CD4-positive, alpha-beta T cell treated with Interleukin-21 for 1 hour (primary cell): ENCODE results near the gene DPYSL4.

Experiments used
- DNase-seq: peaks from one replicate; pipeline ENCODE4 v3.0.0-alpha.2; 2020

The DPYSL4 gene

DNA sequence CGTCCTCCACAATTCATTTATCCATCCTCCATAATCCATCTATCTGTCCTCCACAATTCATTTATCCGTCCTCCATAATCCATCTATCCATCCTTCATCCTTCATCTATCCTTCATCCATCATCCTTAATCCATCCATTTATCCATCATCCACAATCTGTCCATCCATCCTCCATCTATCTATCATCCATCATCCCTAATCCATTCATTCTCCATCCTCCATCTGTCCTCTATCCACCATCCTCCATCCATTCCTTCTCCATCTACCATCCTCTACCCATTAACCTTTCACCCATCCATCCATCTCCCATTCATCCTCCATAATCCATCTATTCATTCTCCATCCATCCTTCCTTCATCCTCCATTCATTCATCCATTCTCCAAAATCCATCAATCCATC lies 36.0 kb upstream of the DPYSL4 start:
- no peak for DNase-seq

DNA sequence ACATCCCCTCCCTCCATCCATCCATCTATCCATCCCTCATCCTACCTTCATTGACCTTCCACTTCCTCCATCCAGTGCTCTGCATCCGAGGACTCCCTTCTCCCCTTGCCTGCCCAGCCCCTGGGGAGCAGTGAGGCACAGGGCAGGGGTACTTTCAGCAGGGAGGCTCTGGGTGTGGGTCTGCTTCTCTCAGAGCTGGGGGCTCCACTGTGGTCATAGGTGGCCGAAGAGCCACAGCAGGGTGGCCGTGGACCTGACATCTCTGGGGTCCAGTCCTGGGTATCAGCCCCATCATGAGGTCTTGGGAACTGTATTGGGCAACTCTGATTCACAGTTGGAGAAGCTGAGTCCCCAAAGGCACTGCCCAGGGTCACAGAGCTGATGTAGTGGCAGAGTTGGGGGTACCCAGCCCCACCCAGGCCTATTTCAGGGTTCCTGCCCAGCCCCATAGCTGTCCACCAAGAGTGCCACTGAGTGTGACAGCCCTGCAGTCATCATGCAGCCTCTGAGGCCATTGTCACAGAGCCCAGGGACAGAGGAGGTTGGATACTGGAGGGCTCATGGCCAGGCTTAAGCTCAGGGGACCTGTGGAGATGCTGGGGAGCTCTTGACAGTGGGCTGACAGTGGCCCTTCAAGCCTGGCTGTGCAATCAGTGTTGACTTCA lies 35.3 kb upstream of the DPYSL4 start:
- no peak for DNase-seq

DNA sequence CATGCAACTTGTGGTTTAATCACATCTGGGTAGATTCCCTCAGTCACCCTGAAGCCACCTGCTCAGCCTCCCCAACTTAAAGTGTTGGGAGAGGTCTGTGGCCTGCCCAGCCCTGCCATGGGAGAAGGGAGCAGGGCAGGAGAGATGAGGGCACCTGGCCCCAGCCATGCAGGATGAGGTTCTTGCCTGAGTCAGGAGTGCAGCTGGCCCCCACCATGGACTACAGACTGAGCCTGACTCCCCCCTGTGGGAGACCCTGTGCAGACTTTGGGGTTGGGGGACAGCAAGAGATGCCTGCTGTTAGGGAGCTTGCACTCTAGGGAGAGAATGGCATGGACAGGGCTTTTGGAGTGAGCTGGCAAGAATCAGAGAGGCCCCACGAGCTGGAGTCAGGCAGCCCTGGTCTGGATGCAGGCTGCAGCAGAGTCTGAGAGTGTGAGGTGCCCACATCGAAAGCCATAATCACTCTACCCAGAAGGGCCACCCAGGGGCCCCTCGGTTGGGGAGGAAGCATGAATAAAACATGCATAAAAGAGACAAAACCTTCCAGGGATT lies 34.7 kb upstream of the DPYSL4 start:
- no peak for DNase-seq

DNA sequence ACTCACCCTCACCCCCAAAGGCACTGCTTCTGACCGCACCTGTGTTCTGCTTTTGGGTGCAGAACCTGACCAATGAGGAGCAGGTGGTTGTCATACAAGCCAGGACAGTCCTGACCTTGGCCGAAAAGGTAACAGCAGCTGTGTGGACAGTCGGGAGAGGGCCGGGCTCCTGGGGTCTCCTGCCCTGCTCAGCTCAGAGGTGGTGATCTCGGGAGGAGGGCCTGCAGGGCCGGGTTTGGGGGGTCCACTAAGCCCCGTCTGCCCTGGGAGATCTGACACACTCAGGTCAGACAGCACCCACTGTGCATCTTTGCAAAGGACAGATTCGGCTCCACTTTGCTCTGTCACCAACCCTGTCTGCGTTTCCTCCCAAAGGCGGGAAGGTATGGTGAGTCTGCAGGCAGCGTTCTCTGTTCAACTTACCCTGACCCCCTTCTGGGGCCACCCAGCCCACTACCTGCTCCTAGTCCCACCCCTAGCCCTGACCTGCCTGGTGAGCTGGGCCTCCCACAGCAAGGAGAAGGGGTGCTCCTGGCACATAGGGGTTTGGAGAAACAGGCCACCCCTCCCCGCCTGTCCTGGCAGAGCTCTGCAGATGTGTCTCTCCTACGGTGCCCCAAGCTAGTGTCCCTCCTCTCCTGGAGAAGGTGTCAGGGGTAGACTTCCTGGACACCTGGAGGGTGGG lies 33.7 kb upstream of the DPYSL4 start:
- DNase-seq: no peak

DNA sequence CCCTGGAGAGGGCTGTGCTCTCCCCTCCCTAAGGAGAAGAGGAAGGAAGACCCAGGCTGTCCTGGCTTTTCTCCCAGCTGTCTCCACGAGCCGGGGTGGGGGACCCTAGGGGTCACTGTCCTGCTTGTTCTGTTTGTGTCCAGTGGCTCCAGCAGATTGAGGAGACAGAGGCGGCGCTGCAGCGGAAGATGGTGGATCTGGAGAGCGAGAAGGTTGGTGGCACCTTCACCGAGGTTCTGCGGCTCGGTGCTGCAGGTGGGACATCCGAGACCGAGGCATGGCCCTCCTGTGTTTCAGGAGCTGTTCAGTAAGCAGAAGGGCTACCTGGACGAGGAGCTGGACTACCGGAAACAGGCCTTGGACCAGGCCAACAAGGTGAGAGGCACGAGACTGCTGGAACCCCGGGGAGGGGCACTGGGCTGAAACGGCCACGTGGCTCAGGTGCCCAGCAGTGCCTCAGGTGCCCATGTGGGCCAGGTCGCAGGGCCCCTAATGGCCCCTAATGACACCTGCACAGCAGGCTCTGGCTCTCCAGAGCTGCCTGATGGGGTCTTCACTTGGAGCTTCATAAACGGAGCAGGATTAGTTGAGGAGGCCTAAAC lies 33.0 kb upstream of the DPYSL4 start:
- DNase-seq: no peak

DNA sequence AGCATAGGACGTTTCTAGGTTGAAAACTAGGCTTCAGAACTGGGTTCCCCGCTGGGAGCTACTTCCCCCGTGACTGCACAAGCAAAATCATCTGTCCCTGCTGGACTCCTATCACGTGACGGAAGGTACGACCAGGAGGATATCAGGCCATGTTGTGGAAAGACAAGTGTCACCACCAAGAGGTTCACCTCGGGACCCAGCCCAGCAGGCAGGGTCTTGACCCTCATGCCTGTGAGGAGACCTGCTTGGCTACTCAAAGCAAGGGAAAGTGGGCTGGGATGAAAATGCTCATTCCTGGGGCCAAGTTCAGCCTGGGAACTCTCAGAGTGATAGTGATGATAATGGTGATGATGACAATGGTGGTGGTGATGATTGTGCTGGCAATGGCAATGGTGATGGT lies 32.3 kb upstream of the DPYSL4 start:
- no peak for DNase-seq

DNA sequence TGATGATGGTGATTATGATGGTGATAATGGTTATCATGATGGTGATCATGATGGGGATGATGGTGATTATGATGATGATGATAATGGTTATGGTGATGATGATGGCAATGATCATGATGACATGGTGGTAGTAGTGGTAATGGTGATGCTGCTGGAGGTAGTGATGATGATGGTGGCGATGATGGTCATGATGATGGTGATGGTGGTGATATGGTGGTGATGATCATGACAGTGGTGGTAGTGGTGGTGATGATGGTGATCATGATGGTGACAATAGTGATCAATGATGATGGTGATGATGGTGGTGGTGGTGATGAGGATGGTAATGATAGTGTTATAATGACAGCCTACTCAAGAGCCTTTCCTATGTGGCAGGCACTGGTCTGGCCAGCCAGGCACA lies 31.8 kb upstream of the DPYSL4 start:
- DNase-seq: no peak

DNA sequence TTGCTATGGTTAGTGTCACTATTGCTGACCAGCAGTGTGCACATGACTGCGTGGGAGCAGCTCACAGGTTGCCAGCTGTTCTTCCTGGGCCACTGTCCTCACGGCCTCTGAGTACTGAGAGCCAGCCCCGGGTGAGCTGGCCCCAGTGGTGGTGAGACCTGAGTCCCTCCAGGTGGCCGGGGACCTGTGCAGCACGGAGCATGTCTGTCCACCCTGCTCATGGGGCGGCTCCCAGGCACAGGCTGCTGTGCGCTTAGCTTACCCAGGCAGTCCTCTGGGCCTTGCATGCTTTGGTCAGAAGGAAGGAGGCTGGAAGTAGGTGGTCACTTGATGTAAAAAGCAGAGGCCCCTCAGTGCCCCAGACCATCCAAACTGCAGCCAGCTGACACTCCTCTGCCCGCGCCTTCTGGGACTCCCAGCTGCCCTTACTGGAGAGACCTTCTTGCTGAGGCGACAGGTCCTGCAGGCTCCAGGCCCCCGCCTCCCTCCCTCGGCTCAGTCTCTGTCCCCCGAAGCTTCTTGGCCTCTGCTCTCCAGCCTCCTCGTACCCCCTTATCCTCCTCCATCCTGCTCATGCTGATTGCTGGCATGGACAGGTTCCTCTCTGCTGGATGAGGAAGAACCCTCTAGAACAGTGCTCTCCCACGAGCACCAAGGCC lies 30.9 kb upstream of the DPYSL4 start:
- DNase-seq: no peak

DNA sequence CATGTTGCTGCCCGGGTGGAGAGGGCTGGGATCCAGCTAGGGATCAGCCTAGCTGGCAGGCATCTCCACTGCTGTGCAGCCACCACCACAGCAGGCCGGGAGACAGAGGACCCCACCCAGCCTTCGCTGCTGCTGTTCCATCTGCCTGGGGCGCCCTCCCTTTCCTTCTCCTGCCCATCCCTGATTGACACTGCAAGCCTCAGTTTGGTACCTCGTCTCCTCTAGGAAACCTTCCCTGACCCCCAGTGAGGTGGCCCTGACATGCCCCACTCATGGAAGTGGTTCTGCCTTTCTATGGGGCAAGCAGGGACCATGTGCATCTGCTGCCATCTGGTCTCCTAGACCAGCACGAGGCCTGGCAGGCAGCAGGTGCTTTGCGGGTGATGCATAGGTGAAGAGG lies 30.4 kb upstream of the DPYSL4 start:
- DNase-seq: no peak

DNA sequence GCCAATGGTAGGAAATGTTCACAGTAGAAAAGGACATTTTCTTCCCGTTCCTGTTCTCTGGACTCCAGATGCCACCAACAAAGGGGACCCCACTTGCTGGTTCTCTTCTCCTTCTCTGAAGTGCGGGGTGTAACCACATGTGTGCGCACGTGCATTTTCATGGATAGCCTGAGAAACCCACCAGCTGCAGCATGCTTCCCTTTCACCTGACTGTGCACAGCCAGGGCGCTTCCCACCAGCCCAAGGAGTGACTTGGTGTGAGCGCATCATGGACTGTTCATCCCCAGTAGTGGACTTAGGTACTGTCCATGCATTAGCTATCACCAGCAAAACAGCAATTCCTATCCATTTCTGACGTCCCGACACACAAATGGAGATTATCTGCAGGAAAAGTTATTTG lies 29.6 kb upstream of the DPYSL4 start:
- no peak for DNase-seq

DNA sequence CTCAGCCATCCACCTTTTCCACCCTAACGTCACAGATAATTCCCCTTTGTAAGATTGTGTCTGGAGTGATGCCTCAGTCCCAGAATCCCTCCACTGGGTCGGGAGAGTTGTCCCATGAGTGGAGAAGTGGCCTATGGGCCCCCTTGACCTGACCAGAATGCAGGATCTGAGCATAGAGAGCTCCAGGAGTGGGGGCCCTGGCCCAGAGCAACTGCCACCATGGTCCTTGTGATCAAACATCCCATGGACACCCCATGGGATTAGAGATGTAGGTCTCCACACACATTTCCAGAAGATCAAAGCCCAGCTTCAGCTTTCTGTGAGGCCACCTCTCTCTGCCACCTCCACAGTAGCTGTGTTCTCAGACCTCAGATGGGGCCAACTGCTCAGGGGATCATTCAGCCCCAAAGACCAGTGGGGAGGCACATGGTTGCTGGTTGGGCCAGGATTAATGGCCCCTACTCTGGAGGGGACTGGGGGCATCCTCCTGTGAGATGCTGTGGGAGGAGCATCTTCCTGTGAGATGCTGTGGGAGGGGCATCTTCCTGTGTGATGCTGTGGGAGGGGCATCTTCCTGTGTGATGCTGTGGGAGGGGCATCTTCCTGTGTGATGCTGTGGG lies 28.5 kb upstream of the DPYSL4 start:
- peak; percentile 70 for DNase-seq

DNA sequence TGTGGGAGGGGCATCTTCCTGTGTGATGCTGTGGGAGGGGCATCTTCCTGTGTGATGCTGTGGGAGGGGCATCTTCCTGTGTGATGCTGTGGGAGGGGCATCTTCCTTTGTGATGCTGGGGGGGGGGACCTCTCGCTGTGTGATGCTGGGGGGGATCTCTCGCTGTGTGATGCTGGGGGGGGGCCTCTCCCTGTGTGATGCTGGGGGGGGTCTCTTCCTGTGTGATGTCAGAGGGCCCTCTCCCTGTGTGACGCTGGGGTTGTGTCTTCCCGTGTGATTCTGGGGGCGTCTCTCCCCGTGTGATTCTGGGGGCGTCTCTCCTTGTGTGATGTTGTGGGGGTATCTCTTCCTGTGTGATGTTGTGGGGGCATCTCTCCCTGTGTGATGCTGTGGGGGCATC lies 27.9 kb upstream of the DPYSL4 start:
- DNase-seq: peak; percentile 81

DNA sequence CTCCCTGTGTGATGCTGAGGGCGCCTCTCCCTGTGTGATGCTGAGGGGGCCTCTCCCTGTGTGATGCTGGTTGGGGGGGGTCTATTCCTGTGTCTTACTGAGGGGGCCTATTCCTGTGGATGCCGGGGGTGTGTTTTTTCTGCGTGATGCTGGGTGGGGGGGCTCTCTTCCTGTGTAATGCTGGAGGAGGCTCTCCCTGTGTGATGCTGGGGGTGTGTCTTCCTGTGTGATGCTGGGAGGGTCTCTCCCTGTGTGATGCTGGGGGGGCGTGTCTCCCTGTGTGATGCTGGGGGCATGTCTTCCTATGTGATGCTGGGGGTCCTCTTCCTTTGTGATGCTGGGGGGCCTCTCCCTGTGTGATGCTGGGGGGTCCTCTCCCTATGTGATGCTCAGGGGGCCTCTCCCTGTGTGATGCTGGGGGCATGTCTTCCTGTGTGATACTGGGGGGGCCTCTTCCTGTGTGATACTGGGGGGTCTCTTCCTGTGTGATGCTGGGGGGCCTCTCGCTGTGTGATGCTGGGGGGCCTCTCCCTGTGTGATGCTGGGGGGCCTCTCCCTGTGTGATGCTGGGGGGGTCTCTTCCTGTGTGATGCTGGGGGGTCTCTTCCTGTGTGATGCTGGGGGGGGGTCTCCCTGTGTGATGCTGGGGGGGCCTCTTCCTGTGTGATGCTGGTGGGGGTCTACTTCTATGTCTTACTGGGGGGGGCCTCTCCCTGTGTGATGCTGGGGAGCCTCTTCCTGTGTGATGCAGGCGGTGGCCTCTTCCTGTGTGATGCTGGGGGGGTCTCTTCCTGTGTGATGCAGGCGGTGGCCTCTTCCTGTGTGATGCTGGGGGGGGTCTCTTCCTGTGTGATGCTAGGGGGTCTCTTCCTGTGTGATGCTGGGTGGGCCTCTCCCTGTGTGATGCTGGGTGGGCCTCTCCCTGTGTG lies 27.2 kb upstream of the DPYSL4 start:
- peak; percentile 83 for DNase-seq

DNA sequence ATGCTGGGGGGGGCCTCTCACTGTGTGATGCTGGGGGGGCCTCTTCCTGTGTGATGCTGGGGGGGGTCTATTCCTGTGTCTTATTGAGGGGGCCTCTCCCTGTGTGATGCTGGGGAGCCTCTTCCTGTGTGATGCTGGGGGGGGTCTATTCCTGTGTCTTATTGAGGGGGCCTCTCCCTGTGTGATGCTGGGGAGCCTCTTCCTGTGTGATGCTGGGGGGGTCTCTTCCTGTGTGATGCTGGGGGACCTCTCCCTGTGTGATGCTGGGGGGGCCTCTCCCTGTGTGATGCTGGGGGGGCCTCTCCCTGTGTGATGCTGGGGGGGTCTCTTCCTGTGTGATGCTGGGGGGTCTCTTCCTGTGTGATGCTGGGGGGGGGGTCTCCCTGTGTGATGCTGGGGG lies 26.5 kb upstream of the DPYSL4 start:
- DNase-seq: peak; percentile 65

DNA sequence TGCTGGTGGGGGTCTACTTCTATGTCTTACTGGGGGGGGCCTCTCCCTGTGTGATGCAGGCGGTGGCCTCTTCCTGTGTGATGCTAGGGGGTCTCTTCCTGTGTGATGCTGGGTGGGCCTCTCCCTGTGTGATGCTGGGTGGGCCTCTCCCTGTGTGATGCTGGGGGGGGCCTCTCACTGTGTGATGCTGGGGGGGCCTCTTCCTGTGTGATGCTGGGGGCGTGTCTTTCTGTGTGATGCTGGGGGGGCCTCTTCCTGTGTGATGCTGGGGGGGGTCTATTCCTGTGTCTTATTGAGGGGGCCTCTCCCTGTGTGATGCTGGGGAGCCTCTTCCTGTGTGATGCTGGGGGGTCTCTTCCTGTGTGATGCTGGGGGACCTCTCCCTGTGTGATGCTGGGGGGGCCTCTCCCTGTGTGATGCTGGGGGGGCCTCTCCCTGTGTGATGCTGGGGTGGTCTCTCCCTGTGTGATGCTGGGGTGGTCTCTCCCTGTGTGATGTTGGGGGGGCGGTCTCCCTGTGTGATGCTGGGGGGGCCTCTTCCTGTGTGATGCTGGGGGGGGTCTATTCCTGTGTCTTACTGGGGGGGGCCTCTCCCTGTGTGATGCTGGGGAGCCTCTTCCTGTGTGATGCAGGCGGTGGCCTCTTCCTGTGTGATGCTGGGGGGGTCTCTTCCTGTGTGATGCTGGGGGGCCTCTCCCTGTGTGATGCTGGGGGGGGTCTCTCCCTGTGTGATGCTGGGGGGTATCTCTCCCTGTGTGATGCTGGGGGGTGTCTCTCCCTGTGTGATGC lies 25.7 kb upstream of the DPYSL4 start:
- peak; percentile 78 for DNase-seq

DNA sequence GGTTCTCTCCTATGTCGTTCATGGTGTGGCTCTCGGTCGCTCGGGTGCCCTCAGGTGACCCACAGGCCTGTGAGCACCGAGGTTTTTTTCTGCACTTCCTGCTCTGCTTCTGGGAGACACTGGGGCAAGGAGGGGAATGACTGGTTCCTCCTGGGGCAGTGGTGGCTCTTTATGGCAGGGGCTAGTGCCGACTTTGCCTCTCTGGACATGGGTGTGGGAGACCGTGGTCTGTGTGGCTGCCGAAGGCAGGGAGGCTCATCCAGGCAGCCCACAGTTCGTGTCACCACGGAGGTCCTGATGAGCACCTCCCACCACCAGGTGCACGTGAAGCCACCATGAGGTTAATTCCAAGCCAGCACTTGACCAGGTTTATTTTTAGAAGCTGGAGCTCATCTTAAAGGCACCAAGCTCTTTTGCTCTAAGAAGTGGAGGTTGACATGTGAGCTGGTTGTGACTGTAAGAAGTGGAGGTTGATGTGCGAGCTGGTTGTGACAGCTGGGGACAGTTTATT lies 24.7 kb upstream of the DPYSL4 start:
- DNase-seq: peak; percentile 65

DNA sequence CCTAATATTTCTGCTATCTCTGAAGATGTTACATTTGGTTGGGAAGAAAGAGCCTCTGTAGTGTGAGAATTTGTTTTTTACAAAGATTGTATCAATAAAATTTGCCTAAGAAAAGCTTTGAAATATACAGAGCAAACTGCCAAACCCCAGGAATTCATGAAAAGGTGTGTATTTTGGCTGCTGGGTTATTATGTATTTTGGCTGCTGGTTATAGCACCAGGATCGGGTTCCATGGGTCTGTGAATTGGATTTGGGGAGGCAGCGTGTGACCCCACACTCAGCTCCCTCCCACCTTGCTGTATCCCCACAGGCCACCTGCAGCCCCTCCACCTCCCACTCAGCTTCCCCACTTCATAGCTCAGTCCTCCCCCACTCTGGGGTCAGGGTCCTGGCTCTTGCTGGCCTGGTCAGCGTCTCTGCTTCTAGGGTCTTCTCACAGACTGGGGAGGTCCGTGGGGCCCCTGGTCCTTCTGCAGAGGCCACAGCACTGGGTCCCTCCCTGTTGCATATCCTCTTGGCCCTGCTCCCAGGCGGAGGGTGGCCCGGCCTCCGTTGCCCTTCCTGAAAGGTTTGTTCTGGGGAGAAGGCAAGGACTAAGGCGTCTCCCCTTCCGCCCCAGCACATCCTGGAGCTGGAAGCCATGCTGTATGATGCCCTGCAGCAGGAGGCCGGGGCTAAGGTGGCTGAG lies 24.0 kb upstream of the DPYSL4 start:
- no peak for DNase-seq

DNA sequence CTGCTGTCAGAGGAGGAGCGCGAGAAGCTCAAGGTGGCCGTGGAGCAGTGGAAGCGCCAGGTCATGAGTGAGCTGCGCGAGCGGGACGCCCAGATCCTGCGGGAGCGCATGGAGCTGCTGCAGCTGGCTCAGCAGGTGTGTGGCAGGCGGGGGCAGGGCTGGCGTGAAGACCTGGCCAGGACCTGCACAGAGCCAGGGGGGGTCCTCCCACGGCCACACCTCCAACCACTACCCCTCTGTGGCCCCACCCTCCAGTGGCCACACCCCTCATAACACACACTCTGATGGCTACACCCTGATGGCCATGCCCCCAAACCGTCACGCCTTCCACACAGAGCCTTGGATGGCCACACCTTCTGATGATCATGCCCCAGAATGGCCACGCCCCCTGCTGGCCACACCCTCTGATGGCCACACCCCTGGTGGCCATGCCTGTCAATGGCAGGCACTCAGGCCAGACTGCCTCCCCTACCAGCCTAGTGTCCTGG lies 23.4 kb upstream of the DPYSL4 start:
- DNase-seq: peak; percentile 72

DNA sequence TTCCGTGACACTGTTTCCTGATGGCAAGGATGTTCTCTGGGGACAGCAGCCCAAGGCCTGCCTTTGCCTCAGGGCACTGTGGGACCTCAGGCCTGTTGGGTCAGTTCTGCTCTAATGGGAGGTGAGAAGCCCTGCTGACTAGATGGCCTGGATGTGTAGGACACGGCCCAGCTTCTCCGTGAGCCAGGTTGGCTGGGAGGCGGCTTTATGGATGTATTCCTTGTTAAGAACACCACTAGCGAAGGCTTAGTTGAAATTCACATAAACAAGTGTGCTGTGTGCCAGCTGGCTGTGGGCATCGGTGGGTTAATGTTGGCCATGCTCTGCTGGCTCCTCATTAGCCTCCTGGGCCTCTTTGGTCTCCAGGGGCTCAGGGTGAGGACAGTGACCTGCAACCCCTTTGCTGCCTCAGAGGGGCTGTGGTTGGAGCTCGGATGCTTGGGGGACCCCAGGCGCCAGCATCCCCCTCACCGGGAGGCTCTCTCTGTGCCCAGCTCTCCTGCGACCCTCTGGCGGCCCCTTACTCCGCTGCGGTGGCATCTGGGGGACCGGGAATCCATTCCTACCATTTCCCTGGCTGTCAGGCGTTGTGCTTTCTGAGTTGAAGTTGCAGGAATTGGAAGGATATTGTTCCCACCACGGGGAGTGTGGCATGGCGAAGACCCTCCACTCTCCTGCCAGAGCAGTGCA lies 22.8 kb upstream of the DPYSL4 start:
- no peak for DNase-seq
